DND-41 (cell line): ENCODE results near the gene PRR7.

ENCODE experiments used
- CTCF ChIP-seq: IDR thresholded peaks from 2 replicates; pipeline ENCODE4 v1.5.1; 2012; ENCODE audit warnings: borderline replicate concordance, low read length, moderate library complexity, mild to moderate bottlenecking; ENCODE audit not compliant: poor library complexity, severe bottlenecking; ENCODE audit errors: extremely low read depth
- EZH2 ChIP-seq: IDR thresholded peaks from 3 replicates; pipeline ENCODE4 v1.6.1; 2012; ENCODE audit warnings: borderline replicate concordance, low read depth, mild to moderate bottlenecking, moderate library complexity, low read length, inconsistent platforms; ENCODE audit not compliant: severe bottlenecking

DNA sequence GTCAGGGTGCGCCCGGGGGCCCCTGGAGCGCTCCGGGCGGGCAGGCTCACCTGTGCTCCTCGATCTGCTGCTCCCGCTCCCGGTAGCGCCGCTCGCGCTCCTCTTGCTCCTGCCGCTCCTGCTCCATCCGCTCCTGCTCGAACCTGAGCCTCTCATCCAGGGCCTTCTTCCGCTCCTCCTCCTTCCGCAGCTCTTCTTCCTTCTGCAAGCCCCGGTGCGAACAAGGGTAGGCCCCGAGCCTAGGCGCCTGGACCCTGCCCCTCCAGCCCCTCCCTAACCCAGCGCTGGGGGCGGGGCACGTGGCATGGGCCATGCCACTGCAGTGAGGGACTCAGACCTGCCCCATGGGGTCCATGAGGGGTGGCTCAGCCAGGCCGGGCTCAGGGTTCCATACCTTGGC lies 20.2 kb downstream of the PRR7 start:
- TF ChIP-seq CTCF: no peak
- no peak for TF ChIP-seq EZH2
